ENCODE data around the gene SULT6B1. TPM values are rescaled to one million over a fixed set of nuclear protein-coding genes. Genes with fewer than 3 reads are reported as not detected.

SULT6B1 gene
- total and polyA plus RNA-seq, 2 of the 4 experiments (the other 2 are of a cell fraction): not detected

- DNase-seq: peak; percentile 90
- no peak overlapping the region for H3K14ac ChIP-seq (replicated peaks; ENCODE audit: low read depth, low read length)
- no peaks in the 10 kb centered on the region for H4K20me1 ChIP-seq (ENCODE audit: insufficient read depth, low read length)
- in situ Hi-C loops (cut with MboI; ENCODE audit: low sequenced_read_pairs) (no loop called here), intact Hi-C loops (cut with micrococcal nuclease) (no loop called here), dilution Hi-C loops (cut with HindIII; ENCODE audit: low sequenced_read_pairs, unreplicated experiment) (no loop called here)
- H4K8ac ChIP-seq (ENCODE audit: low read depth in 2 of 2, low read length in 2 of 2): peak overlapping the region; percentile 16; a peak in 1 of 4 replicates
- no peak overlapping the region for H2BK120ac ChIP-seq (ENCODE audit: low read depth, low read length)
- H2AK5ac ChIP-seq (ENCODE audit: low read depth, low read length): no peak overlapping the region; the same call in 1 of the 2 replicates
- H3K4me3 ChIP-seq (ENCODE audit: insufficient read depth, low read depth, low read length): no peak overlapping the region
- WGBS, 2 experiments (ENCODE audit: extremely low coverage in 2 of 2, insufficient read length in 1 of 2): 80% methylated on average over 1 of the region's 6 CpGs; no CpG with 5 or more reads in 1 of the 2 experiments
- no peaks in the 10 kb centered on the region for H3K79me1 ChIP-seq (ENCODE audit: low read depth in 1 of 2, low read length in 2 of 2)
- no peaks in the 10 kb centered on the region for H3K36me3 ChIP-seq (ENCODE audit: control insufficient read depth, insufficient read depth, low read length)
- H4K5ac ChIP-seq (ENCODE audit: low read depth, low read length): 0 out of 2 replicates have a peak overlapping the region, but pooled peaks have one; percentile 2
- H3K4ac ChIP-seq (ENCODE audit: low read depth, low read length): no peak overlapping the region
- H4K91ac ChIP-seq (ENCODE audit: insufficient read depth, low read depth, low read length): no peak overlapping the region
- H3K9me1 ChIP-seq (ENCODE audit: insufficient read depth, low read length): peaks cover 3% of the 10 kb centered on the region; the same call in 1 of the 2 replicates
- no peak overlapping the region for H3K56ac ChIP-seq (ENCODE audit: extremely low read depth, insufficient read depth, low read length)
- H3K9ac ChIP-seq (ENCODE audit: low read depth, low read length): no peak overlapping the region
- no peak overlapping the region for H3K18ac ChIP-seq (ENCODE audit: low read depth, low read length)
- TF ChIP-seq SMC3 (IDR thresholded peaks at IDR 0.05; ENCODE audit: low read depth, low read length) (no peak), MXI1 (IDR thresholded peaks at IDR 0.05; ENCODE audit: borderline replicate concordance, low read depth, low read length) (no peak), ELK1 (IDR thresholded peaks at IDR 0.05; ENCODE audit: borderline replicate concordance, low read depth, low read length) (no peak), USF2 (IDR thresholded peaks at IDR 0.05; ENCODE audit: low read depth, low read length) (no peak), BHLHE40 (IDR thresholded peaks at IDR 0.05; ENCODE audit: low read depth, low read length) (no peak), FOS (IDR thresholded peaks at IDR 0.05; ENCODE audit: low read depth, low read length) (peak; percentile 33; the same call in 1 of the 2 replicates), CTCF (conservative IDR thresholded peaks at IDR 0.05; ENCODE audit: low read depth, low read length) (0 out of 2 replicates have a peak, but pooled peaks have one; percentile 14), CHD1 (IDR thresholded peaks at IDR 0.05; ENCODE audit: low read depth, low read length) (no peak), CEBPB (IDR thresholded peaks at IDR 0.05; ENCODE audit: low read depth, low read length) (peak; percentile 58), POLR2A (IDR thresholded peaks at IDR 0.05; ENCODE audit: low read depth, low read length) (no peak), NFE2L2 (IDR thresholded peaks at IDR 0.05; ENCODE audit: low read depth, low read length) (no peak)
- H3K4me2 ChIP-seq (ENCODE audit: low read depth, low read length): no peak overlapping the region
- H3K23ac ChIP-seq (ENCODE audit: low read depth, low read length): no peak overlapping the region
- BruUV-seq (replicated peaks): no TSS peak
- ChIA-PET CTCF (interaction anchor here (0.6 kb wide), 2 partner anchors 21 to 47 kb away, joined by 3 read pairs; no protein-coding TSS in a partner anchor), POLR2A (ENCODE audit: unreplicated experiment) (no interaction called here)
- peak overlapping the region; percentile 80 for H2AFZ ChIP-seq (replicated peaks; ENCODE audit: low read length, poor library complexity)
- no peaks in the 10 kb centered on the region for H3K9me3 ChIP-seq (ENCODE audit: control insufficient read depth, insufficient read depth, low read length)
- H2BK15ac ChIP-seq (ENCODE audit: low read depth, low read length): no peak overlapping the region
- no peak overlapping the region for H2AK9ac ChIP-seq (replicated peaks; ENCODE audit: low read depth, low read length, poor library complexity)
- ATAC-seq (ENCODE audit: low read depth): peak; percentile 100
- no peak overlapping the region for H3K27ac ChIP-seq (ENCODE audit: insufficient read depth, low read length)
- no peaks in the 10 kb centered on the region; the same call in none of the 2 replicates for H3K27me3 ChIP-seq (ENCODE audit: control insufficient read depth, insufficient read depth, low read length)
- H3K4me1 ChIP-seq (ENCODE audit: control insufficient read depth, insufficient read depth, low read length): peaks cover 2% of the 10 kb centered on the region
- H2BK20ac ChIP-seq (ENCODE audit: low read depth, low read length): no peak overlapping the region
- no peak overlapping the region for H2BK5ac ChIP-seq (ENCODE audit: low read depth, low read length, poor library complexity, severe bottlenecking)
Measured at GRCh38 chr2:37189452-37190153, 1.1 kb upstream of the SULT6B1 start.

Data from IMR-90 (cell line).